ENCODE measurements around the gene MAPK10. TPM values are rescaled to one million over a fixed set of nuclear protein-coding genes. Genes with fewer than 3 reads are reported as not detected.

MAPK10 gene
- total and polyA plus RNA-seq, 2 donors (not counting 3 experiments of a cell fraction or from before 2014, with no cell fraction given): 0.17 TPM; not detected in 1

DNA sequence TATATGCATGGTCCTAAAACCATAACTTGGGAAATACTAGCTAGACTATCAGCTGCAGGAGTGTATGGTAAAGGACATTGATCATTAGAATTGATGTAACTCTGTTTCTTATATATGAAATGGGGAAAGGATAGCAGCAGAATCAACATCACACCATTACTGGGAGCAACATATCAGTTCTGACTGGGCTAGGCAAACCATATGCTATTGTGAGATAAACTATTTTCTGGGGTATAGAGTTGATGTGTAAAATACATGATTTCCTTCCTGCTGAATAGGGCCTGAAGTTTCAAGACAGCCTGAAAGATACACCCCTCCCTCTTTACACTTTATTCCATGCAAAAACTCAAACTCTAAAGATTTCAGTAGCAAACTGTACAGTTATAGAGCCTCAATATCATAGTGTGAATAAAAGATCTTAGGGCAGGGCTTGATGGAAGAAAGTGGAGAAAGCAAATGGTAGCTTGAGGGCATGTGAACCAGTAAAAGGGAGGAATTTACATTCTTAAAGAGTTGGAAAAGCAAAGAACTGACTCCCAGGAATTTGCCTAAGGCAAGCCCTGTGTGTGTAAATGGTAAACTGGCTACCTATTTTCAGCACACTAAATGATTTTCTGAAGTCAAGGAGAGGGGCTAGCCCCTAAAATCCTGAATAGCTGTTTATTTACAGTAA, 404.1 kb downstream of the MAPK10 start:
- ChIA-PET CTCF (interaction anchor here (0.7 to 1.6 kb wide), 3 partner anchors 159 to 1002 kb away, joined by 3 to 7 read pairs (median 3); no protein-coding TSS in a partner anchor), POLR2A (no interaction called here)
- H3K9me1 ChIP-seq (replicated peaks; ENCODE audit: control insufficient read depth, extremely low read depth, insufficient read depth, low read length): no peaks in the 10 kb centered on the region
- H3K27me3 ChIP-seq (ENCODE audit: control insufficient read depth in 2 of 2, insufficient read depth in 2 of 2, low read length in 2 of 2): no peaks in the 10 kb centered on the region
- BruUV-seq (replicated peaks): no TSS peak
- TF ChIP-seq MYC (IDR thresholded peaks at IDR 0.05; ENCODE audit: low read depth, low read length) (no peak), JUN (IDR thresholded peaks at IDR 0.05; ENCODE audit: borderline replicate concordance, insufficient read depth, insufficient read length, low read depth) (no peak), POLR2AphosphoS5 (IDR thresholded peaks at IDR 0.05; ENCODE audit: insufficient read depth, low read depth, low read length) (no peak), GATA2 (IDR thresholded peaks at IDR 0.05; ENCODE audit: insufficient read depth, insufficient read length, low read depth, low read length) (no peak), POLR2A (IDR thresholded peaks at IDR 0.05; ENCODE audit: low read depth, low read length) (no peak), FOS (IDR thresholded peaks at IDR 0.05; ENCODE audit: borderline replicate concordance, insufficient read depth, low read length) (no peak), EZH2 (IDR thresholded peaks at IDR 0.05; ENCODE audit: borderline replicate concordance, low read depth, low read length, severe bottlenecking) (no peak)
- TF ChIP-seq, protein P1, sequence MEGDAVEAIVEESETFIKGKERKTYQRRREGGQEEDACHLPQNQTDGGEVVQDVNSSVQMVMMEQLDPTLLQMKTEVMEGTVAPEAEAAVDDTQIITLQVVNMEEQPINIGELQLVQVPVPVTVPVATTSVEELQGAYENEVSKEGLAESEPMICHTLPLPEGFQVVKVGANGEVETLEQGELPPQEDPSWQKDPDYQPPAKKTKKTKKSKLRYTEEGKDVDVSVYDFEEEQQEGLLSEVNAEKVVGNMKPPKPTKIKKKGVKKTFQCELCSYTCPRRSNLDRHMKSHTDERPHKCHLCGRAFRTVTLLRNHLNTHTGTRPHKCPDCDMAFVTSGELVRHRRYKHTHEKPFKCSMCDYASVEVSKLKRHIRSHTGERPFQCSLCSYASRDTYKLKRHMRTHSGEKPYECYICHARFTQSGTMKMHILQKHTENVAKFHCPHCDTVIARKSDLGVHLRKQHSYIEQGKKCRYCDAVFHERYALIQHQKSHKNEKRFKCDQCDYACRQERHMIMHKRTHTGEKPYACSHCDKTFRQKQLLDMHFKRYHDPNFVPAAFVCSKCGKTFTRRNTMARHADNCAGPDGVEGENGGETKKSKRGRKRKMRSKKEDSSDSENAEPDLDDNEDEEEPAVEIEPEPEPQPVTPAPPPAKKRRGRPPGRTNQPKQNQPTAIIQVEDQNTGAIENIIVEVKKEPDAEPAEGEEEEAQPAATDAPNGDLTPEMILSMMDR (IDR thresholded peaks at IDR 0.05; ENCODE audit: extremely low read depth in 1 of 2, insufficient read depth in 1 of 2, low read depth in 1 of 2, low read length in 2 of 2): no peak
- TF ChIP-seq, protein P2, sequence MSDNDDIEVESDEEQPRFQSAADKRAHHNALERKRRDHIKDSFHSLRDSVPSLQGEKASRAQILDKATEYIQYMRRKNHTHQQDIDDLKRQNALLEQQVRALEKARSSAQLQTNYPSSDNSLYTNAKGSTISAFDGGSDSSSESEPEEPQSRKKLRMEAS (IDR thresholded peaks at IDR 0.05; ENCODE audit: insufficient read depth, insufficient read length): no peak
- H4K20me1 ChIP-seq (replicated peaks; ENCODE audit: control insufficient read depth, extremely low read depth, insufficient read depth, low read length): peaks cover 2% of the 10 kb centered on the region
- peaks cover 26% of the 10 kb centered on the region for H3K4me1 ChIP-seq (ENCODE audit: control insufficient read depth, extremely low read depth, insufficient read depth, low read length)
- dilution Hi-C loops (cut with MboI; ENCODE audit: extremely low pct_ligation_motif_present, low sequenced_read_pairs): no loop called here
- no peak overlapping the region for H2AFZ ChIP-seq (ENCODE audit: low read depth, low read length)
- no peak overlapping the region for H3K27ac ChIP-seq (ENCODE audit: insufficient read depth, low read depth, low read length)
- no peak overlapping the region for H3K4me2 ChIP-seq (ENCODE audit: insufficient read depth, low read length)
- peaks cover 89% of the 10 kb centered on the region for H3K79me2 ChIP-seq (ENCODE audit: control insufficient read depth, insufficient read depth, low read length)
- peaks cover 2 to 3% of the 10 kb centered on the region in 2 experiments for H3K36me3 ChIP-seq (ENCODE audit: control insufficient read depth in 2 of 2, extremely low read depth in 1 of 2, insufficient read depth in 2 of 2, low read length in 2 of 2)
- H3K9ac ChIP-seq (replicated peaks; ENCODE audit: extremely low read depth, insufficient read depth, low read length): no peak overlapping the region
- H3K9me3 ChIP-seq (replicated peaks; ENCODE audit: control insufficient read depth, insufficient read depth, low read length): no peaks in the 10 kb centered on the region
- intact Hi-C loops (cut with micrococcal nuclease): no loop called here
- H3K4me3 ChIP-seq (replicated peaks in 1 of 3; ENCODE audit: insufficient read depth in 1 of 3, low read depth in 1 of 3, low read length in 3 of 3): no peak overlapping the region
- no peak for DNase-seq (ENCODE audit: low read depth, low spot score)
- no peak for FAIRE-seq

Data from endothelial cell of umbilical vein (primary cell).